WTC11 (cell line): Measurements from ENCODE around the gene GFY. TPM values are rescaled to one million over a fixed set of nuclear protein-coding genes. Genes with fewer than 3 reads are reported as not detected.
A peak's percentile ranks its signal among the peaks of the same experiment; 100 is the strongest.

Experiments used
- ATAC-seq: fragments of 200-7000 bp; cut with Tn5 transposase; 2 replicates; pipeline ENCODE4 v1.10.0; 2021; ENCODE audit warnings: mild to moderate bottlenecking, moderate library complexity
- CTCF ChIA-PET: fragments of 300-600 bp; sonication (Branson Sonifier 250); formaldehyde crosslinking; loops from one replicate; lab custom pipeline; 2021; ENCODE audit warnings: antibody characterized with exemption; lab: Charles Lee
- POLR2A ChIA-PET: fragments of 350-600 bp; sonication (Branson Sonifier 250); formaldehyde crosslinking; loops from one replicate; lab custom pipeline; 2021; ENCODE audit warnings: antibody characterized with exemption; lab: Charles Lee
- DNase-seq: peaks from one replicate; pipeline ENCODE4 v3.0.0; 2021; ENCODE audit warnings: low spot score
- H3K27ac Mint-ChIP-seq: 2 replicates; pipeline ENCODE4 v1.8.0; 2021; ENCODE audit warnings: mixed read lengths
- H3K27me3 Mint-ChIP-seq: 2 replicates; pipeline ENCODE4 v1.8.0; 2021; ENCODE audit warnings: low read depth, mild to moderate bottlenecking, moderate library complexity, mixed read lengths
- H3K36me3 Mint-ChIP-seq: 2 replicates; pipeline ENCODE4 v1.8.0; 2021; ENCODE audit warnings: mixed read lengths
- H3K4me1 Mint-ChIP-seq: 2 replicates; pipeline ENCODE4 v1.8.0; 2022; ENCODE audit warnings: mixed read lengths
- H3K4me3 Mint-ChIP-seq: 2 replicates; pipeline ENCODE4 v1.8.0; 2021; ENCODE audit warnings: mild to moderate bottlenecking, moderate library complexity, mixed read lengths
- H3K9me3 Mint-ChIP-seq: 2 replicates; pipeline ENCODE4 v1.8.0; 2021; ENCODE audit warnings: mixed read lengths
- CBFB ChIP-seq: sonication (generic); formaldehyde crosslinking; IDR thresholded peaks from 2 replicates; pipeline ENCODE4 v1.8.1; 2022; ENCODE audit warnings: mild to moderate bottlenecking, low read depth, missing genetic modification reagents
- CREB1 ChIP-seq: sonication (generic); formaldehyde crosslinking; IDR thresholded peaks from 2 replicates; pipeline ENCODE4 v1.8.0; 2023; ENCODE audit warnings: mild to moderate bottlenecking, missing genetic modification reagents
- GABPB1 ChIP-seq: sonication (generic); formaldehyde crosslinking; IDR thresholded peaks from 2 replicates; pipeline ENCODE4 v1.8.1; 2023; ENCODE audit warnings: mild to moderate bottlenecking, missing genetic modification reagents
- GRHL2 ChIP-seq: fragments of 250-450 bp; sonication (Bioruptor Pico); IDR thresholded peaks from 2 replicates; pipeline ENCODE4 v1.8.0; 2022; ENCODE audit warnings: mild to moderate bottlenecking, moderate library complexity; ENCODE audit not compliant: insufficient replicate concordance, severe bottlenecking
- TEAD1 ChIP-seq: sonication (generic); formaldehyde crosslinking; IDR thresholded peaks from 2 replicates; pipeline ENCODE4 v1.8.0; 2022; ENCODE audit warnings: mild to moderate bottlenecking, missing genetic modification reagents
- ZNF219 ChIP-seq: sonication (generic); formaldehyde crosslinking; IDR thresholded peaks from 2 replicates; pipeline ENCODE4 v1.8.0; 2023; ENCODE audit warnings: missing genetic modification reagents, mild to moderate bottlenecking, borderline replicate concordance
- total RNA-seq: library from RNA; stranded (reverse); gene quantifications from 3 replicates; pipeline ENCODE4 v1.2.3, GENCODE V29; 2021
- TF ChIP-seq, protein P1 (sequence below): fragments of 250-450 bp; sonication (Bioruptor Pico); IDR thresholded peaks from 2 replicates; pipeline ENCODE4 v1.8.0; 2021; ENCODE audit warnings: mild to moderate bottlenecking
- TF ChIP-seq, protein P2 (sequence below): sonication (generic); formaldehyde crosslinking; IDR thresholded peaks from 2 replicates; pipeline ENCODE4 v1.8.0; 2022; ENCODE audit warnings: mild to moderate bottlenecking, missing genetic modification reagents
- TF ChIP-seq, protein P3 (sequence below): sonication (generic); formaldehyde crosslinking; IDR thresholded peaks from 2 replicates; pipeline ENCODE4 v1.8.0; 2022; ENCODE audit warnings: missing genetic modification reagents
- TF ChIP-seq, protein P4 (sequence below): sonication (generic); formaldehyde crosslinking; IDR thresholded peaks from 2 replicates; pipeline ENCODE4 v1.8.1; 2023; ENCODE audit warnings: mild to moderate bottlenecking, missing genetic modification reagents, moderate library complexity
- TF ChIP-seq, protein P5 (sequence below): sonication (generic); formaldehyde crosslinking; IDR thresholded peaks from 2 replicates; pipeline ENCODE4 v1.8.1; 2022; ENCODE audit warnings: mild to moderate bottlenecking, moderate library complexity, missing genetic modification reagents
- TF ChIP-seq, protein P6 (sequence below): sonication (generic); formaldehyde crosslinking; conservative IDR thresholded peaks from 2 replicates; pipeline ENCODE4 v1.8.1; 2022; ENCODE audit warnings: mild to moderate bottlenecking, missing genetic modification reagents
- TF ChIP-seq, protein P7 (sequence below): sonication (generic); formaldehyde crosslinking; IDR thresholded peaks from 2 replicates; pipeline ENCODE4 v1.8.1; 2022; ENCODE audit warnings: low read depth, mild to moderate bottlenecking, moderate library complexity, missing genetic modification reagents, borderline replicate concordance

GFY gene
- total RNA-seq, 1 experiment from 2014 or later = 0.87 TPM

DNA sequence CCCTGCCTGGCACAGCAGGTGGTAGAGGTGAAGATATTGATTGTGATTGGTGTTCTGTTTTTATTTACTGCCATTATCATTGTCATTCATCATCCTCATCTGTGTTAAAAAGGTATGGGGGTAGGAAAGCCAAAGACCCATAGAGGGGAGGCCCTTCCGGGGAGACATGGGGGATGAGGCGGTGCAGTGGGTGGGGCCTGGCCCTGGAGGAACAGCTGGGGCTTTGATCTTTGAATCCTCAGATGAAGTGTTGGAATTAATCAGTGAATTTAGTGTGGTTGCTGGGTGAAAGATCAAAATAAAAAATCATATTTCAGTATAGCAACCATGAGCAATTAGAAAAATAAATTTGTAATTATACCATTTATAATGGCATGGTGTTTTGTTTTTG, 9.4 kb upstream of the GFY start (continued):
- TF ChIP-seq, protein P1, sequence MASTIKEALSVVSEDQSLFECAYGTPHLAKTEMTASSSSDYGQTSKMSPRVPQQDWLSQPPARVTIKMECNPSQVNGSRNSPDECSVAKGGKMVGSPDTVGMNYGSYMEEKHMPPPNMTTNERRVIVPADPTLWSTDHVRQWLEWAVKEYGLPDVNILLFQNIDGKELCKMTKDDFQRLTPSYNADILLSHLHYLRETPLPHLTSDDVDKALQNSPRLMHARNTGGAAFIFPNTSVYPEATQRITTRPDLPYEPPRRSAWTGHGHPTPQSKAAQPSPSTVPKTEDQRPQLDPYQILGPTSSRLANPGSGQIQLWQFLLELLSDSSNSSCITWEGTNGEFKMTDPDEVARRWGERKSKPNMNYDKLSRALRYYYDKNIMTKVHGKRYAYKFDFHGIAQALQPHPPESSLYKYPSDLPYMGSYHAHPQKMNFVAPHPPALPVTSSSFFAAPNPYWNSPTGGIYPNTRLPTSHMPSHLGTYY (CRISPR knock-in tag) = no peak
- TF ChIP-seq, protein P2, sequence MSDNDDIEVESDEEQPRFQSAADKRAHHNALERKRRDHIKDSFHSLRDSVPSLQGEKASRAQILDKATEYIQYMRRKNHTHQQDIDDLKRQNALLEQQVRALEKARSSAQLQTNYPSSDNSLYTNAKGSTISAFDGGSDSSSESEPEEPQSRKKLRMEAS (CRISPR knock-in tag) = no peak
- TF ChIP-seq GRHL2 (CRISPR knock-in tag) = no peak
- no peak for TF ChIP-seq CREB1 (CRISPR knock-in tag)
- TF ChIP-seq, protein P3, sequence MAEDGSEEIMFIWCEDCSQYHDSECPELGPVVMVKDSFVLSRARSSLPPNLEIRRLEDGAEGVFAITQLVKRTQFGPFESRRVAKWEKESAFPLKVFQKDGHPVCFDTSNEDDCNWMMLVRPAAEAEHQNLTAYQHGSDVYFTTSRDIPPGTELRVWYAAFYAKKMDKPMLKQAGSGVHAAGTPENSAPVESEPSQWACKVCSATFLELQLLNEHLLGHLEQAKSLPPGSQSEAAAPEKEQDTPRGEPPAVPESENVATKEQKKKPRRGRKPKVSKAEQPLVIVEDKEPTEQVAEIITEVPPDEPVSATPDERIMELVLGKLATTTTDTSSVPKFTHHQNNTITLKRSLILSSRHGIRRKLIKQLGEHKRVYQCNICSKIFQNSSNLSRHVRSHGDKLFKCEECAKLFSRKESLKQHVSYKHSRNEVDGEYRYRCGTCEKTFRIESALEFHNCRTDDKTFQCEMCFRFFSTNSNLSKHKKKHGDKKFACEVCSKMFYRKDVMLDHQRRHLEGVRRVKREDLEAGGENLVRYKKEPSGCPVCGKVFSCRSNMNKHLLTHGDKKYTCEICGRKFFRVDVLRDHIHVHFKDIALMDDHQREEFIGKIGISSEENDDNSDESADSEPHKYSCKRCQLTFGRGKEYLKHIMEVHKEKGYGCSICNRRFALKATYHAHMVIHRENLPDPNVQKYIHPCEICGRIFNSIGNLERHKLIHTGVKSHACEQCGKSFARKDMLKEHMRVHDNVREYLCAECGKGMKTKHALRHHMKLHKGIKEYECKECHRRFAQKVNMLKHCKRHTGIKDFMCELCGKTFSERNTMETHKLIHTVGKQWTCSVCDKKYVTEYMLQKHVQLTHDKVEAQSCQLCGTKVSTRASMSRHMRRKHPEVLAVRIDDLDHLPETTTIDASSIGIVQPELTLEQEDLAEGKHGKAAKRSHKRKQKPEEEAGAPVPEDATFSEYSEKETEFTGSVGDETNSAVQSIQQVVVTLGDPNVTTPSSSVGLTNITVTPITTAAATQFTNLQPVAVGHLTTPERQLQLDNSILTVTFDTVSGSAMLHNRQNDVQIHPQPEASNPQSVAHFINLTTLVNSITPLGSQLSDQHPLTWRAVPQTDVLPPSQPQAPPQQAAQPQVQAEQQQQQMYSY = no peak
- TF ChIP-seq, protein P4, sequence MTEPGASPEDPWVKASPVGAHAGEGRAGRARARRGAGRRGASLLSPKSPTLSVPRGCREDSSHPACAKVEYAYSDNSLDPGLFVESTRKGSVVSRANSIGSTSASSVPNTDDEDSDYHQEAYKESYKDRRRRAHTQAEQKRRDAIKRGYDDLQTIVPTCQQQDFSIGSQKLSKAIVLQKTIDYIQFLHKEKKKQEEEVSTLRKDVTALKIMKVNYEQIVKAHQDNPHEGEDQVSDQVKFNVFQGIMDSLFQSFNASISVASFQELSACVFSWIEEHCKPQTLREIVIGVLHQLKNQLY = no peak
- no peak for TF ChIP-seq GABPB1 (CRISPR knock-in tag)
- TF ChIP-seq, all 79 proteins: peak for 0

DNA sequence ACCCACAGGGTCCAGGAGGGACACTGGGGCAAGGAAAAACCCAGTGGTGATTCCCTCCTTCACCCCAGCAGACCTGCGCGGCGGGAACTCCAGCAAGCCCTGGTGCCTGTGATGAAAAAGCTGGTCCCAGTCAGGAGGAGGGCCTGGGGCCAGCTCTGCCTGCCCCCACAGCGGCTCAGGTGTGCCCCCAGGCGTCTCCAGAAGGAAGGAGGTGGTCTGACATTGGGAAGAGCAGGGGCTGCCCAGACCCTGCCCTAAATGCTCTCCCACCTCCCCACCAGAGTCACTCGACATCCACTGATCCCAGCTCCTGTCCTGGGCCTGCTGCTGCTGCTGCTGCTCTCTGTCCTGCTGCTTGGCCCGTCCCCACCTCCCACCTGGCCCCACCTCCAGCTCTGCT, 8.1 kb upstream of the GFY start:
- Mint-ChIP-seq H3K9me3 (no peaks in the 10 kb centered on the region), H3K4me3 (no peak overlapping the region), H3K4me1 (peaks cover 71% of the 10 kb centered on the region), H3K27me3 (peaks cover 40% of the 10 kb centered on the region), H3K27ac (no peak overlapping the region), H3K36me3 (no peaks in the 10 kb centered on the region)
- DNase-seq = peak; percentile 70
- POLR2A ChIA-PET = interaction anchor here (0.6 to 2.0 kb wide), 5 partner anchors 14 to 260 kb away, joined by 3 to 13 read pairs (median 3); partner anchors contain the start of genes PRMT1 and TEAD2
- ATAC-seq = peak; percentile 55
- CTCF ChIA-PET = interaction anchor here (0.7 to 8.4 kb wide), 29 partner anchors 8 to 423 kb away, joined by 3 to 120 read pairs (median 5); partner anchors contain the start of genes DKKL1, KASH5, RUVBL2 and SLC17A7
- TF ChIP-seq, protein P5, sequence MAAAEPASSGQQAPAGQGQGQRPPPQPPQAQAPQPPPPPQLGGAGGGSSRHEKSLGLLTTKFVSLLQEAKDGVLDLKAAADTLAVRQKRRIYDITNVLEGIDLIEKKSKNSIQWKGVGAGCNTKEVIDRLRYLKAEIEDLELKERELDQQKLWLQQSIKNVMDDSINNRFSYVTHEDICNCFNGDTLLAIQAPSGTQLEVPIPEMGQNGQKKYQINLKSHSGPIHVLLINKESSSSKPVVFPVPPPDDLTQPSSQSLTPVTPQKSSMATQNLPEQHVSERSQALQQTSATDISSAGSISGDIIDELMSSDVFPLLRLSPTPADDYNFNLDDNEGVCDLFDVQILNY (CRISPR knock-in tag) = 0 out of 2 replicates have a peak, but pooled peaks have one; percentile 33
- TF ChIP-seq CBFB (CRISPR knock-in tag) = no peak
- TF ChIP-seq, protein P6, sequence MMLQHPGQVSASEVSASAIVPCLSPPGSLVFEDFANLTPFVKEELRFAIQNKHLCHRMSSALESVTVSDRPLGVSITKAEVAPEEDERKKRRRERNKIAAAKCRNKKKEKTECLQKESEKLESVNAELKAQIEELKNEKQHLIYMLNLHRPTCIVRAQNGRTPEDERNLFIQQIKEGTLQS = no peak

DNA sequence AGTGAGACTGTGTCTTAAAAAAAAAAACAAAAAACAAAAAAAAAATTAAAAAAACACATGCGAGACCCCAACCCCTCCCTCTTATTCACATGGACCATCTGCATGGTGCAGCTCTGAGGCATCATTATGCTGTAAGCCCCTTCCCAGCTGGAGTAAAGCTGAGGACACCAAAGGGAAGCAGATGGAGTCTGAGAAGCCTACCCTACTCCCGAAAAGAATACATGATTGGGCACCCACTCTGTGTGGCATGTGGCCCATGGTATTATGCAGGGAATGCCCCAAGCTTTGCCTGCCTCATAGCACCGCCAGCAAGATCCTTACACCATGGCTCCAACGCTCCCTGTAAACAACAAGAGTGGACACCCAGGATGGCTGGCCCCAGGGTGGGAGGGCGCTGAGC, 6.7 kb upstream of the GFY start:
- Mint-ChIP-seq H3K4me1 (peaks cover 67% of the 10 kb centered on the region), H3K36me3 (no peaks in the 10 kb centered on the region), H3K9me3 (no peaks in the 10 kb centered on the region), H3K27me3 (peaks cover 54% of the 10 kb centered on the region), H3K27ac (no peak overlapping the region), H3K4me3 (no peak overlapping the region)
- TF ChIP-seq GABPB1 (CRISPR knock-in tag) (no peak), TEAD1 (CRISPR knock-in tag) (no peak), ZNF219 (no peak)
- TF ChIP-seq, protein P7, sequence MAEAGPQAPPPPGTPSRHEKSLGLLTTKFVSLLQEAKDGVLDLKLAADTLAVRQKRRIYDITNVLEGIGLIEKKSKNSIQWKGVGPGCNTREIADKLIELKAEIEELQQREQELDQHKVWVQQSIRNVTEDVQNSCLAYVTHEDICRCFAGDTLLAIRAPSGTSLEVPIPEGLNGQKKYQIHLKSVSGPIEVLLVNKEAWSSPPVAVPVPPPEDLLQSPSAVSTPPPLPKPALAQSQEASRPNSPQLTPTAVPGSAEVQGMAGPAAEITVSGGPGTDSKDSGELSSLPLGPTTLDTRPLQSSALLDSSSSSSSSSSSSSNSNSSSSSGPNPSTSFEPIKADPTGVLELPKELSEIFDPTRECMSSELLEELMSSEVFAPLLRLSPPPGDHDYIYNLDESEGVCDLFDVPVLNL (CRISPR knock-in tag) = no peak
- ChIA-PET CTCF (interaction anchor here (1.1 to 8.4 kb wide), 3 partner anchors 10 to 28 kb away, joined by 4 to 120 read pairs (median 9); partner anchors contain the start of gene KASH5), POLR2A (interaction anchor here (0.7 to 2.0 kb wide), 2 partner anchors 15 to 268 kb away, joined by 3 to 13 read pairs; no protein-coding TSS in a partner anchor)
- DNase-seq (no peak), ATAC-seq (no peak)
